ENCODE data around the gene FITM2.

The FITM2 gene

GRCh38 chr20:44271915-44272663 is 38.9 kb downstream of the FITM2 start:
- no peak for TF ChIP-seq CTCF (IDR thresholded peaks at IDR 0.05)

- no peak for TF ChIP-seq CTCF (IDR thresholded peaks at IDR 0.05)
Measured at GRCh38 chr20:44268802-44269201, 42.2 kb downstream of the FITM2 start.

- TF ChIP-seq CTCF (IDR thresholded peaks at IDR 0.05): no peak
Measured at GRCh38 chr20:44264287-44264686, 46.7 kb downstream of the FITM2 start.

- TF ChIP-seq CTCF (IDR thresholded peaks at IDR 0.05): no peak
Measured at GRCh38 chr20:44258226-44258890, 52.6 kb downstream of the FITM2 start.

- TF ChIP-seq CTCF (IDR thresholded peaks at IDR 0.05): no peak
Measured at GRCh38 chr20:44256961-44257360, 54.0 kb downstream of the FITM2 start.

- TF ChIP-seq CTCF (IDR thresholded peaks at IDR 0.05): no peak
Measured at GRCh38 chr20:44255942-44256341, 55.1 kb downstream of the FITM2 start.

GRCh38 chr20:44254073-44254472 is 56.9 kb downstream of the FITM2 start:
- no peak for TF ChIP-seq CTCF (IDR thresholded peaks at IDR 0.05)

Measured in LNCAP (cell line).